Endothelial cell of umbilical vein (primary cell): ENCODE data around the gene GPAM. TPM values are rescaled to one million over a fixed set of nuclear protein-coding genes. Genes with fewer than 3 reads are reported as not detected.

Experiments
- BruUV-seq: library from RNA; stranded (reverse); fragments of 400-500 nt; replicated peaks from 2 replicates; lab custom pipeline; 2021; lab: Mats Ljungman, UMichigan
- CTCF ChIA-PET: fragments of 300-600, 350-600 bp; sonication (Branson Sonifier 250); formaldehyde crosslinking; loops from one replicate; lab custom pipeline; 2021; ENCODE audit warnings: antibody characterized with exemption, inconsistent platforms; lab: Charles Lee
- POLR2A ChIA-PET: fragments of 300-600, 350-600 bp; sonication (Branson Sonifier 250); formaldehyde crosslinking; loops from one replicate; lab custom pipeline; 2021; ENCODE audit warnings: antibody characterized with exemption, inconsistent platforms; lab: Charles Lee
- DNase-seq: peaks from one replicate; pipeline ENCODE4 v3.0.0-alpha.2; 2011; ENCODE audit warnings: low read depth, low spot score
- FAIRE-seq: peaks from 2 replicates; lab custom pipeline; 2011; peaks lifted over from hg19 to GRCh38; lab: Jason Lieb, UNC
- H2AFZ ChIP-seq: 2 replicates; pipeline ENCODE4 v1.6.0; 2012; ENCODE audit warnings: low read depth, low read length, control low read depth, inconsistent platforms
- H3K27ac ChIP-seq: 2 replicates; pipeline ENCODE4 v1.5.1; 2011; ENCODE audit warnings: low read depth, mild to moderate bottlenecking, control low read depth, low read length, moderate library complexity; ENCODE audit not compliant: insufficient read depth
- H3K27me3 ChIP-seq, 2 experiments: 2 replicates each; pipeline versions ENCODE4 v1.6.0 to v1.6.1; 2011; ENCODE audit warnings: low read length in 2 of 2, mixed read lengths in 1 of 2; ENCODE audit not compliant: control insufficient read depth in 2 of 2, insufficient read depth in 2 of 2
- H3K36me3 ChIP-seq, 2 experiments: 2 replicates in 1 of 2; 3 replicates in 1 of 2; pipeline ENCODE4 v1.5.1; 2011; ENCODE audit warnings: low read length in 2 of 2, mild to moderate bottlenecking in 1 of 2, moderate library complexity in 1 of 2; ENCODE audit not compliant: control insufficient read depth in 2 of 2, insufficient read depth in 2 of 2; ENCODE audit errors: extremely low read depth in 1 of 2
- H3K4me1 ChIP-seq: 3 replicates; pipeline ENCODE4 v1.5.1; 2011; ENCODE audit warnings: mild to moderate bottlenecking, low read length; ENCODE audit not compliant: control insufficient read depth, insufficient read depth; ENCODE audit errors: extremely low read depth
- H3K4me2 ChIP-seq: 2 replicates; pipeline ENCODE4 v1.6.1; 2011; ENCODE audit warnings: low read length, control low read depth, mixed read lengths; ENCODE audit not compliant: insufficient read depth
- H3K4me3 ChIP-seq, 3 experiments: fragments of 200-600 bp in 1 of 3; sonication (generic), shearing (Covaris generic) in 1 of 3; replicated peaks in 1 of 3; 2 replicates each; pipeline ENCODE4 v1.5.1; 2011 to 2016; ENCODE audit warnings: control low read depth in 3 of 3, low read length in 3 of 3, mild to moderate bottlenecking in 2 of 3, inconsistent platforms in 1 of 3, low read depth in 1 of 3, moderate library complexity in 1 of 3; ENCODE audit not compliant: insufficient read depth in 1 of 3
- H3K79me2 ChIP-seq: 2 replicates; pipeline ENCODE4 v1.6.0; 2012; ENCODE audit warnings: low read length, inconsistent platforms; ENCODE audit not compliant: control insufficient read depth, insufficient read depth
- H3K9ac ChIP-seq: replicated peaks from 2 replicates; pipeline ENCODE3; 2011; ENCODE audit warnings: low read length, control low read depth; ENCODE audit not compliant: insufficient read depth; ENCODE audit errors: extremely low read depth
- H3K9me1 ChIP-seq: replicated peaks from 3 replicates; pipeline ENCODE4 v1.6.0; 2011; ENCODE audit warnings: mild to moderate bottlenecking, low read length; ENCODE audit not compliant: control insufficient read depth, insufficient read depth; ENCODE audit errors: extremely low read depth
- H3K9me3 ChIP-seq: replicated peaks from 2 replicates; pipeline ENCODE4 v1.5.1; 2012; ENCODE audit warnings: low read length, inconsistent platforms; ENCODE audit not compliant: control insufficient read depth, insufficient read depth
- H4K20me1 ChIP-seq: replicated peaks from 2 replicates; pipeline ENCODE3; 2011; ENCODE audit warnings: mild to moderate bottlenecking, low read length; ENCODE audit not compliant: control insufficient read depth, insufficient read depth; ENCODE audit errors: extremely low read depth
- CTCF ChIP-seq, 2 donors: IDR thresholded peaks; 1 replicate in 1 of 2; 2 replicates in 1 of 2; pipeline ENCODE4 v1.5.1; 2011; ENCODE audit warnings: low read length in 2 of 2, mild to moderate bottlenecking in 2 of 2, moderate library complexity in 2 of 2, control low read depth in 1 of 2, inconsistent platforms in 1 of 2, low read depth in 1 of 2; ENCODE audit not compliant: insufficient read depth in 1 of 2; ENCODE audit errors: extremely low read depth in 1 of 2
- EZH2 ChIP-seq: IDR thresholded peaks from 2 replicates; pipeline ENCODE4 v1.6.1; 2012; ENCODE audit warnings: borderline replicate concordance, low read depth, mild to moderate bottlenecking, moderate library complexity, low read length, inconsistent platforms; ENCODE audit not compliant: severe bottlenecking
- FOS ChIP-seq: IDR thresholded peaks from 2 replicates; pipeline ENCODE4 v1.6.1; 2011; ENCODE audit warnings: mild to moderate bottlenecking, low read length, moderate library complexity, borderline replicate concordance; ENCODE audit not compliant: insufficient read depth
- GATA2 ChIP-seq: IDR thresholded peaks from 2 replicates; pipeline ENCODE4 v1.7.0; 2011; ENCODE audit warnings: low read depth, mild to moderate bottlenecking, moderate library complexity, mixed read lengths, low read length; ENCODE audit not compliant: insufficient read length, insufficient read depth
- JUN ChIP-seq: IDR thresholded peaks from 2 replicates; pipeline ENCODE4 v1.6.1; 2011; ENCODE audit warnings: borderline replicate concordance, low read depth; ENCODE audit not compliant: insufficient read length, insufficient read depth
- MAX ChIP-seq: IDR thresholded peaks from 2 replicates; pipeline ENCODE4 v1.6.1; 2011; ENCODE audit not compliant: insufficient read depth, insufficient read length
- MYC ChIP-seq: IDR thresholded peaks from one replicate; pipeline ENCODE4 v1.6.1; 2011; ENCODE audit warnings: mild to moderate bottlenecking, low read depth, low read length
- POLR2A ChIP-seq: IDR thresholded peaks from 2 replicates; pipeline ENCODE4 v1.6.1; 2012; ENCODE audit warnings: low read depth, mild to moderate bottlenecking, control low read depth, low read length
- POLR2AphosphoS5 ChIP-seq: IDR thresholded peaks from 2 replicates; pipeline ENCODE4 v1.6.1; 2012; ENCODE audit warnings: low read depth, mild to moderate bottlenecking, control low read depth, low read length, moderate library complexity; ENCODE audit not compliant: insufficient read depth
- dilution Hi-C: fragments of 300-500 bp; cut with MboI; formaldehyde crosslinking; loops from one replicate; pipeline ENCODE4 v1.15.0; 2019; ENCODE audit warnings: low sequenced_read_pairs; ENCODE audit not compliant: extremely low pct_ligation_motif_present
- intact Hi-C: fragments of 100-400 bp; cut with micrococcal nuclease; formaldehyde crosslinking; loops from one replicate; pipeline ENCODE4 v1.10.0; 2022
- polyA plus RNA-seq, 4 experiments: library from polyadenylated mRNA; depleted of rRNA in 3 of 4; stranded (reverse) in 3 of 4; unstranded in 1 of 4; fragments of >200 nt; gene quantifications; 2 replicates each; pipeline versions ENCODE4 v1.2.1 to v1.2.3, GENCODE V29; 2011 to 2012; ENCODE audit warnings: missing spikeins in 1 of 4
- total RNA-seq: library from RNA; stranded (reverse); gene quantifications from 2 replicates; pipeline ENCODE4 v1.2.3, GENCODE V29; 2021

The GPAM gene
- total and polyA plus RNA-seq, 2 donors (not counting 3 experiments of a cell fraction or from before 2014, with no cell fraction given), result 3.4 to 9.7 TPM

- H3K4me3 ChIP-seq, result no peak overlapping the region
- ChIA-PET POLR2A (interaction anchor here (0.6 kb wide), 1 partner anchor 1242 kb away, joined by 7 read pairs; the partner anchor contains the start of genes BBIP1 and SHOC2), CTCF (interaction anchor here (1.5 to 6.6 kb wide), 3 partner anchors 23 to 274 kb away, joined by 5 to 34 read pairs (median 14); no protein-coding TSS in a partner anchor)
- H3K9me1 ChIP-seq, result no peaks in the 10 kb centered on the region
- no peaks in the 10 kb centered on the region for H3K4me1 ChIP-seq
- H3K36me3 ChIP-seq, result peaks cover 13 to 16% of the 10 kb centered on the region in 2 experiments
- dilution Hi-C loops (no loop called here), intact Hi-C loops (no loop called here)
- DNase-seq (no peak), FAIRE-seq (no peak)
- no peaks in the 10 kb centered on the region for H3K9me3 ChIP-seq
- no peaks in the 10 kb centered on the region for H3K79me2 ChIP-seq
- no peak overlapping the region for H3K9ac ChIP-seq
- TF ChIP-seq MYC, result no peak
- TF ChIP-seq MAX, result no peak
- no peak for TF ChIP-seq CTCF (IDR thresholded peaks at IDR 0.05; ENCODE audit: extremely low read depth in 1 of 2, insufficient read depth in 1 of 2, low read depth in 1 of 2, low read length in 2 of 2)
- TF ChIP-seq EZH2, result no peak
- TF ChIP-seq POLR2AphosphoS5, result no peak
- no peak for TF ChIP-seq FOS
- no peak for TF ChIP-seq JUN
- TF ChIP-seq GATA2, result no peak
- TF ChIP-seq POLR2A, result no peak
- no peaks in the 10 kb centered on the region for H3K27me3 ChIP-seq
- H2AFZ ChIP-seq, result no peak overlapping the region
- H3K4me2 ChIP-seq, result no peak overlapping the region
- no peak overlapping the region for H3K27ac ChIP-seq
- no TSS peak for BruUV-seq
- no peaks in the 10 kb centered on the region for H4K20me1 ChIP-seq
Measured at GRCh38 chr10:112160834-112161233, 22.7 kb downstream of the GPAM start.
